ENCODE data around the gene CDR2.
"Not testable (repeated sequence)": the region's sequence is repeated elsewhere in the genome, so short reads cannot be mapped to it uniquely, and the experiment has no call there.

Gene CDR2

GRCh38 chr16:22375117-22375962, 921 bp upstream of the CDR2 start:
- no peak for DNase-seq

GRCh38 chr16:22373662-22374310, 633 bp downstream of the CDR2 start:
- peak; percentile 31 for DNase-seq

GRCh38 chr16:22372882-22373661, 1.3 kb downstream of the CDR2 start:
- no peak for DNase-seq

GRCh38 chr16:22370038-22370820, 4.2 kb downstream of the CDR2 start:
- no peak for DNase-seq

- no peak for DNase-seq
Measured at GRCh38 chr16:22369221-22369811, 5.1 kb downstream of the CDR2 start.

- DNase-seq = not testable (repeated sequence)
Measured at GRCh38 chr16:22368200-22368826, 6.1 kb downstream of the CDR2 start.

GRCh38 chr16:22366889-22367288, 7.5 kb downstream of the CDR2 start:
- DNase-seq = no peak

- no peak for DNase-seq
Measured at GRCh38 chr16:22366371-22366770, 8.0 kb downstream of the CDR2 start.

GRCh38 chr16:22364241-22364640, 10.2 kb downstream of the CDR2 start:
- no peak for DNase-seq

- DNase-seq = no peak
Measured at GRCh38 chr16:22360963-22361659, 13.3 kb downstream of the CDR2 start.

- DNase-seq = no peak
Measured at GRCh38 chr16:22359679-22360078, 14.7 kb downstream of the CDR2 start.

GRCh38 chr16:22358000-22358399, 16.4 kb downstream of the CDR2 start:
- no peak for DNase-seq

- DNase-seq = no peak
Measured at GRCh38 chr16:22357635-22357971, 16.8 kb downstream of the CDR2 start.

- no peak for DNase-seq
Measured at GRCh38 chr16:22356930-22357634, 17.3 kb downstream of the CDR2 start.

- no peak for DNase-seq
Measured at GRCh38 chr16:22355487-22355908, 18.9 kb downstream of the CDR2 start.

GRCh38 chr16:22353933-22354541, 20.4 kb downstream of the CDR2 start:
- DNase-seq = no peak

- DNase-seq = no peak
Measured at GRCh38 chr16:22353191-22353919, 21.1 kb downstream of the CDR2 start.

- DNase-seq = no peak
Measured at GRCh38 chr16:22352723-22353122, 21.7 kb downstream of the CDR2 start.

GRCh38 chr16:22352140-22352539, 22.3 kb downstream of the CDR2 start:
- DNase-seq = no peak

Data from T-helper 9 cell (primary cell).